IMR-90 (cell line): ENCODE results near the gene CCNB1. TPM values are rescaled to one million over a fixed set of nuclear protein-coding genes. Genes with fewer than 3 reads are reported as not detected.

Experiments
- ATAC-seq: fragments of 200-7000 bp; cut with Tn5 transposase; 2 replicates; pipeline ENCODE4 v1.9.1; 2020; ENCODE audit warnings: low read depth, mild to moderate bottlenecking, moderate library complexity
- BruUV-seq: library from RNA; stranded (reverse); fragments of 400-500 nt; replicated peaks from 2 replicates; lab custom pipeline; 2021; lab: Mats Ljungman, UMichigan
- CTCF ChIA-PET: fragments of 300-600 bp; formaldehyde crosslinking; extraction: SDS; loops from one replicate; lab custom pipeline; 2021; ENCODE audit warnings: antibody characterized with exemption; lab: Yijun Ruan, JAX
- POLR2A ChIA-PET: fragments of 300-600 bp; sonication (Branson Sonifier 250); formaldehyde crosslinking; loops from one replicate; lab custom pipeline; 2022; ENCODE audit warnings: antibody characterized with exemption; ENCODE audit not compliant: unreplicated experiment; lab: Charles Lee
- DNase-seq: peaks from one replicate; pipeline ENCODE4 v3.0.0; 2013
- H2AFZ ChIP-seq: replicated peaks from 2 replicates; pipeline ENCODE3; 2013; ENCODE audit warnings: low read length, mild to moderate bottlenecking; ENCODE audit not compliant: poor library complexity
- H2AK5ac ChIP-seq: 2 replicates; pipeline ENCODE4 v1.6.1; 2013; ENCODE audit warnings: low read depth, low read length, inconsistent platforms
- H2AK9ac ChIP-seq: replicated peaks from 2 replicates; pipeline ENCODE3; 2013; ENCODE audit warnings: mild to moderate bottlenecking, low read depth, low read length, moderate library complexity; ENCODE audit not compliant: poor library complexity
- H2BK120ac ChIP-seq: 2 replicates; pipeline ENCODE4 v1.6.1; 2013; ENCODE audit warnings: low read depth, low read length, inconsistent platforms
- H2BK15ac ChIP-seq: 3 replicates; pipeline ENCODE4 v1.6.1; 2013; ENCODE audit warnings: low read depth, low read length, inconsistent platforms
- H2BK20ac ChIP-seq: 2 replicates; pipeline ENCODE4 v1.6.1; 2013; ENCODE audit warnings: low read depth, mild to moderate bottlenecking, inconsistent platforms, low read length, moderate library complexity
- H2BK5ac ChIP-seq: 2 replicates; pipeline ENCODE4 v1.6.1; 2013; ENCODE audit warnings: mild to moderate bottlenecking, low read depth, low read length, inconsistent platforms; ENCODE audit not compliant: poor library complexity, severe bottlenecking
- H3K14ac ChIP-seq: replicated peaks from 2 replicates; pipeline ENCODE4 v1.6.1; 2013; ENCODE audit warnings: low read depth, low read length, inconsistent platforms
- H3K18ac ChIP-seq: 2 replicates; pipeline ENCODE4 v1.6.1; 2013; ENCODE audit warnings: low read depth, low read length, control low read depth
- H3K23ac ChIP-seq: 2 replicates; pipeline ENCODE4 v1.6.1; 2013; ENCODE audit warnings: low read depth, low read length, inconsistent platforms
- H3K27ac ChIP-seq: 2 replicates; pipeline ENCODE4 v1.5.1; 2013; ENCODE audit warnings: mild to moderate bottlenecking, control low read depth, low read length; ENCODE audit not compliant: insufficient read depth
- H3K27me3 ChIP-seq: 2 replicates; pipeline ENCODE4 v1.6.1; 2013; ENCODE audit warnings: low read length; ENCODE audit not compliant: control insufficient read depth, insufficient read depth
- H3K36me3 ChIP-seq: 2 replicates; pipeline ENCODE4 v1.6.1; 2013; ENCODE audit warnings: low read length, mixed read lengths; ENCODE audit not compliant: control insufficient read depth, insufficient read depth
- H3K4ac ChIP-seq: 2 replicates; pipeline ENCODE4 v1.6.1; 2013; ENCODE audit warnings: low read depth, low read length, inconsistent platforms
- H3K4me1 ChIP-seq: 2 replicates; pipeline ENCODE4 v1.6.1; 2013; ENCODE audit warnings: low read length, mixed read lengths; ENCODE audit not compliant: control insufficient read depth, insufficient read depth
- H3K4me2 ChIP-seq: 2 replicates; pipeline ENCODE4 v1.6.1; 2013; ENCODE audit warnings: low read depth, mild to moderate bottlenecking, control low read depth, low read length, moderate library complexity
- H3K4me3 ChIP-seq: 2 replicates; pipeline ENCODE4 v1.5.1; 2013; ENCODE audit warnings: low read depth, mild to moderate bottlenecking, control low read depth, low read length, moderate library complexity; ENCODE audit not compliant: insufficient read depth
- H3K56ac ChIP-seq: 2 replicates; pipeline ENCODE4 v1.6.1; 2013; ENCODE audit warnings: low read length, inconsistent platforms; ENCODE audit not compliant: insufficient read depth; ENCODE audit errors: extremely low read depth
- H3K79me1 ChIP-seq, 2 experiments: 2 replicates each; pipeline ENCODE4 v1.6.1; 2013; ENCODE audit warnings: low read length in 2 of 2, inconsistent platforms in 1 of 2, low read depth in 1 of 2
- H3K9ac ChIP-seq: 2 replicates; pipeline ENCODE4 v1.6.1; 2013; ENCODE audit warnings: low read depth, low read length, control low read depth
- H3K9me1 ChIP-seq: 2 replicates; pipeline ENCODE4 v1.6.1; 2013; ENCODE audit warnings: low read length, inconsistent platforms; ENCODE audit not compliant: insufficient read depth
- H3K9me3 ChIP-seq: 2 replicates; pipeline ENCODE4 v1.6.1; 2013; ENCODE audit warnings: low read length; ENCODE audit not compliant: control insufficient read depth, insufficient read depth
- H4K20me1 ChIP-seq: 2 replicates; pipeline ENCODE4 v1.6.1; 2013; ENCODE audit warnings: low read length, inconsistent platforms; ENCODE audit not compliant: insufficient read depth
- H4K5ac ChIP-seq: 2 replicates; pipeline ENCODE4 v1.6.1; 2013; ENCODE audit warnings: mild to moderate bottlenecking, low read depth, low read length, control low read depth
- H4K8ac ChIP-seq, 2 experiments: 2 replicates each; pipeline ENCODE4 v1.6.1; 2013; ENCODE audit warnings: low read depth in 2 of 2, low read length in 2 of 2, control low read depth in 1 of 2, inconsistent platforms in 1 of 2
- H4K91ac ChIP-seq: 2 replicates; pipeline ENCODE4 v1.6.1; 2013; ENCODE audit warnings: low read depth, low read length, inconsistent platforms; ENCODE audit not compliant: insufficient read depth
- CEBPB ChIP-seq: IDR thresholded peaks from 2 replicates; pipeline ENCODE4 v1.6.1; 2012; ENCODE audit warnings: low read depth, low read length, improper control_type of control experiment
- NFE2L2 ChIP-seq: fragments of 150-350 bp; IDR thresholded peaks from 2 replicates; pipeline ENCODE4 v1.6.1; 2016; ENCODE audit warnings: low read depth, mild to moderate bottlenecking, low read length
- RFX5 ChIP-seq: IDR thresholded peaks from 2 replicates; pipeline ENCODE4 v1.8.0; 2012; ENCODE audit warnings: low read depth, mild to moderate bottlenecking, low read length, moderate library complexity
- WGBS, 2 experiments: methylation state at CpG; one replicate each; pipeline versions ENCODE4 v1.1.5 to v1.1.7; 2013; ENCODE audit warnings: missing lambda C conversion rate in 2 of 2; ENCODE audit not compliant: insufficient read length in 1 of 2; ENCODE audit errors: extremely low coverage in 2 of 2; 5-methylcytosine and 5-hydroxymethylcytosine counted together
- dilution Hi-C: fragments of 300-500 bp; cut with HindIII; formaldehyde crosslinking; loops from one replicate; pipeline ENCODE4 v1.14.3; 2018; ENCODE audit warnings: low sequenced_read_pairs; ENCODE audit not compliant: unreplicated experiment
- in situ Hi-C: fragments of 300-500 bp; cut with MboI; formaldehyde crosslinking; loops from 3 replicates; pipeline ENCODE4 v1.14.3; 2019; ENCODE audit warnings: low sequenced_read_pairs, inconsistent platforms, mixed read lengths
- intact Hi-C: fragments of 100-400 bp; cut with micrococcal nuclease; formaldehyde crosslinking; loops from 2 replicates; pipeline ENCODE4 v1.10.0; 2022
- polyA plus RNA-seq, 3 experiments: library from polyadenylated mRNA; depleted of rRNA; stranded (reverse); fragments of >200 nt; gene quantifications; 2 replicates each; pipeline ENCODE4 v1.2.3, GENCODE V29; 2012; ENCODE audit warnings: low replicate concordance in 1 of 3
- total RNA-seq: library from RNA; depleted of rRNA; stranded (reverse); fragments of >200 nt; gene quantifications from 2 replicates; pipeline ENCODE4 v1.2.3, GENCODE V29; 2012

CCNB1 gene
- total and polyA plus RNA-seq, 2 of the 4 experiments (the other 2 are of a cell fraction), result 83.3 to 160 TPM

- in situ Hi-C loops, result no loop called here
- Histone ChIP-seq H2AFZ (no peak overlapping the region), H3K23ac (no peak overlapping the region), H2BK120ac (no peak overlapping the region), H3K27me3 (no peaks in the 10 kb centered on the region), H4K5ac (no peak overlapping the region), H3K9ac (no peak overlapping the region), H2AK9ac (no peak overlapping the region), H3K18ac (no peak overlapping the region), H2BK20ac (no peak overlapping the region), H3K79me1 (peaks cover 17 to 22% of the 10 kb centered on the region in 2 experiments; a peak in 3 of 4 replicates), H3K9me3 (no peaks in the 10 kb centered on the region), H3K4ac (no peak overlapping the region), H3K4me3 (no peak overlapping the region), H2BK15ac (no peak overlapping the region), H4K20me1 (no peaks in the 10 kb centered on the region), H4K91ac (no peak overlapping the region), H3K14ac (no peak overlapping the region), H2AK5ac (no peak overlapping the region), H3K4me1 (no peaks in the 10 kb centered on the region), H3K36me3 (peaks cover 6% of the 10 kb centered on the region), H2BK5ac (no peak overlapping the region), H3K56ac (no peak overlapping the region), H3K9me1 (no peaks in the 10 kb centered on the region), H3K4me2 (no peak overlapping the region), H3K27ac (no peak overlapping the region), H4K8ac (no peak overlapping the region)
- DNase-seq (no peak), ATAC-seq (no peak)
- no TSS peak for BruUV-seq
- ChIA-PET POLR2A (no interaction called here), CTCF (interaction anchor here (0.7 kb wide), 2 partner anchors 15 to 16 kb away, joined by 3 to 4 read pairs; no protein-coding TSS in a partner anchor)
- intact Hi-C loops, result no loop called here
- WGBS, 2 experiments, result 91% methylated on average over 5 of the region's 8 CpGs; no CpG with 5 or more reads in 1 of the 2 experiments
- TF ChIP-seq CEBPB, result no peak
- TF ChIP-seq NFE2L2, result no peak
- TF ChIP-seq RFX5, result no peak
- dilution Hi-C loops, result no loop called here
Observed at GRCh38 chr5:69224520-69224919, 57.6 kb downstream of the CCNB1 start.
